Measurements from ENCODE around the gene PLBD2. TPM values are rescaled to one million over a fixed set of nuclear protein-coding genes. Genes with fewer than 3 reads are reported as not detected.

Gene PLBD2
- total RNA-seq, 1 donor from 2014 or later: 30.8 TPM

DNA sequence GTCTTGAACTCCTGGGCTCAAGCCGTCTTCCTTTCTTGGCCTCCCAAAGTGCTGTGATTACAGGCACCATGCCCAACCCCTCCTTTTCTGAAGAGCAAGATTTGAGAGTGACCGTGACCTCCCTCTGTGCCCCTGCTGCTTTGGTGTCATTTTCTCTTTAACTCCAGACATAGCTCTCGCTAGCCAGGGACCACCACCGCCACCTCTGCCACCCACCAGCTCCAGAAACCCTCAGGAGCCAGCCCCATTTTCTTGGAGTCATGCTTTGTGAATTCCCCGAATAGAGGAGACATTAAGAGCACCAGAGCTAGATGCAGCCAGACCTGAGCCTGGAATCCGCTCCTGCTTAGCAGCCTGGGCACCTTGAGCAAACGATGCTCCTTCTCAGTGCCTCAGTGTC lies 81.9 kb downstream of the PLBD2 start:
- DNase-seq (ENCODE audit: low read depth): no peak

Other genes with a start within 250 kb of the PLBD2 start
- not detected in 2 replicates for gene RASAL1, start 222.8 kb upstream of the PLBD2 start, total RNA-seq
- gene CFAP73, start 208.9 kb upstream of the PLBD2 start, total RNA-seq: not detected in 2 replicates
- gene DDX54, start 173.1 kb upstream of the PLBD2 start, total RNA-seq: 78.5 and 80.3 TPM in 2 replicates
- gene RITA1, start 172.9 kb upstream of the PLBD2 start, total RNA-seq: 43.7 and 65.3 TPM in 2 replicates
- 42.0 and 43.1 TPM in 2 replicates for gene TPCN1, start 137.1 kb upstream of the PLBD2 start, total RNA-seq
- 6.2 and 20.2 TPM in 2 replicates for gene SLC8B1, start 23.5 kb upstream of the PLBD2 start, total RNA-seq
- gene SDS, start 45.3 kb downstream of the PLBD2 start, total RNA-seq: not detected in 2 replicates
- 2.8 and 7.3 TPM in 2 replicates for gene SDSL, start 63.8 kb downstream of the PLBD2 start, total RNA-seq
- not detected in 2 replicates for gene LHX5, start 113.3 kb downstream of the PLBD2 start, total RNA-seq

Data from myocyte (in vitro differentiated cells).